OCI-LY1 (cell line): Measurements from ENCODE around the gene ADK.

Experiments used
- H2AFZ ChIP-seq: fragments of 200-600 bp; sonication (generic), shearing (Covaris generic); 2 replicates; pipeline ENCODE4 v1.6.0; 2014; ENCODE audit warnings: antibody characterized with exemption, mild to moderate bottlenecking, low read length
- H3F3A ChIP-seq: fragments of 200-600 bp; sonication (generic), shearing (Covaris generic); 2 replicates; pipeline ENCODE4 v1.6.0; 2014; ENCODE audit warnings: mild to moderate bottlenecking, antibody characterized with exemption, low read length, moderate library complexity; ENCODE audit not compliant: insufficient read depth
- H3K27ac ChIP-seq: fragments of 200-600 bp; sonication (generic); 2 replicates; pipeline ENCODE4 v1.5.1; 2014; ENCODE audit warnings: low read length, mixed run types, mild to moderate bottlenecking, low read depth; ENCODE audit not compliant: poor library complexity, severe bottlenecking
- H3K27me3 ChIP-seq: fragments of 200-600 bp; sonication (generic); 2 replicates; pipeline ENCODE4 v1.6.0; 2014; ENCODE audit warnings: antibody characterized with exemption, mild to moderate bottlenecking, low read length, moderate library complexity; ENCODE audit not compliant: insufficient read depth
- H3K36me3 ChIP-seq: fragments of 200-600 bp; sonication (generic); 2 replicates; pipeline ENCODE4 v1.6.1; 2014; ENCODE audit warnings: mild to moderate bottlenecking, antibody characterized with exemption, low read length, moderate library complexity, mixed read lengths; ENCODE audit not compliant: insufficient read depth
- H3K4me1 ChIP-seq: fragments of 200-600 bp; sonication (generic); 2 replicates; pipeline ENCODE4 v1.5.1; 2014; ENCODE audit warnings: mild to moderate bottlenecking, low read length, moderate library complexity; ENCODE audit not compliant: insufficient read depth, severe bottlenecking
- H3K4me2 ChIP-seq: fragments of 200-600 bp; sonication (generic), shearing (Covaris generic); 2 replicates; pipeline ENCODE4 v1.6.1; 2014; ENCODE audit warnings: low read length
- H3K4me3 ChIP-seq: fragments of 200-600 bp; sonication (generic); 2 replicates; pipeline ENCODE4 v1.5.1; 2014; ENCODE audit warnings: low read length, low read depth, mild to moderate bottlenecking, mixed read lengths; ENCODE audit not compliant: poor library complexity, severe bottlenecking
- H3K79me2 ChIP-seq: fragments of 200-600 bp; shearing (Covaris generic); 2 replicates; pipeline ENCODE4 v1.6.1; 2016; ENCODE audit warnings: mixed run types, low read length, mixed read lengths; ENCODE audit not compliant: insufficient read depth
- H3K9ac ChIP-seq: fragments of 200-600 bp; sonication (generic), shearing (Covaris generic); 2 replicates; pipeline ENCODE4 v1.6.1; 2014; ENCODE audit warnings: mild to moderate bottlenecking, low read length, mixed read lengths
- H3K9me2 ChIP-seq: fragments of 200-600 bp; sonication (generic), shearing (Covaris generic); 2 replicates; pipeline ENCODE4 v1.6.1; 2014; ENCODE audit warnings: low read depth, mild to moderate bottlenecking, low read length, mixed read lengths
- H3K9me3 ChIP-seq: fragments of 200-600 bp; shearing (Covaris generic); 2 replicates; pipeline ENCODE4 v1.6.1; 2014; ENCODE audit warnings: low read length, mixed read lengths
- H4K20me1 ChIP-seq: fragments of 200-600 bp; sonication (generic), shearing (Covaris generic); 2 replicates; pipeline ENCODE4 v1.6.0; 2016; ENCODE audit warnings: mild to moderate bottlenecking, low read length; ENCODE audit not compliant: insufficient read depth
- EZH2 ChIP-seq: fragments of 200-600 bp; sonication (generic), shearing (Covaris generic); IDR thresholded peaks from 2 replicates; pipeline ENCODE4 v1.8.0; 2017; ENCODE audit warnings: borderline replicate concordance, mixed run types, mild to moderate bottlenecking, antibody characterized with exemption, low read length, moderate library complexity, mixed read lengths
- TF ChIP-seq, protein P1 (sequence below): fragments of 200-600 bp; sonication (generic), shearing (Covaris generic); IDR thresholded peaks from 2 replicates; pipeline ENCODE4 v1.5.1; 2017; ENCODE audit warnings: mild to moderate bottlenecking, antibody characterized with exemption, low read length, moderate library complexity, mixed read lengths

Gene ADK

DNA sequence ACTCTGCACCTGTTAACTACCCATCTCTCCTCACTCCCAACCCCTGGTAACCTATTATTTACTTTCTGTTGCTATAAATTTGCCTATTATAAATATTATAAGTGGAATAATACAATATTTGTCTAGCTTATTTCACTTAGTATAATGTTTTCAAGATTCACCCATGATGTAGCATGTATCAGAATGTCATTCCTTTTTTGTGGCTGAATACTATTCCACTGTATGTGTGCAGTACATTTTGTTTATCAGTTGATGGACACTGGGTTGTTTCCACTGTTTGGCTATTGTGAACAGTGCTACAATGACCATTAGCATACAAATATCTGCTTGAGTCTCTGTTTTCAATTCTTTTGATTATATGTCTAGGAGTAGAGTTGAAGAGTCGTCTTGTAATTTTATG, 582.6 kb downstream of the ADK start:
- Histone ChIP-seq H3K4me1 (peaks cover 10% of the 10 kb centered on the region), H3K79me2 (no peaks in the 10 kb centered on the region)

DNA sequence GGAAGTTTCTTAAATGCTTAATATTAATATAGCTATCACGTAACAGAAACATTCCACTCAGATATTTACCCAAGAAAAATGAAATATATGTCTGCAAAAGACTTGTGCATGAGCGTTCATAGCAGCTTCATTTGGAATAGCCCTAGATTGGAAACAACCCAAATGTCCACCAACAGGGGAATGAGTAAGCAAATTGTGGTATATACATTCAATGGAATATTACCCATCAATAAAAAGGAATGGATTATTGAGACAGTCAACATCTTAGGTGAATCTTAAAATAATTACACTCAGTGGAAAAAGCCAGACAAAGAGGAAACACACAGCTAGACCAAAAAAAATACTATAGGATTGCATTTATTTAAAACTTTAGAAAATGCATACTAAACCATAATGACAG, 585.0 kb downstream of the ADK start:
- H3K4me1 ChIP-seq: peaks cover 25% of the 10 kb centered on the region
- no peaks in the 10 kb centered on the region for H3K27me3 ChIP-seq
- no peak overlapping the region for H3K9ac ChIP-seq
- H3F3A ChIP-seq: 0 out of 2 replicates have a peak, but pooled peaks cover 8% of the 10 kb centered on the region
- H3K27ac ChIP-seq: no peak overlapping the region
- H3K4me2 ChIP-seq: no peak overlapping the region
- H3K4me3 ChIP-seq: no peak overlapping the region
- TF ChIP-seq, protein P1, sequence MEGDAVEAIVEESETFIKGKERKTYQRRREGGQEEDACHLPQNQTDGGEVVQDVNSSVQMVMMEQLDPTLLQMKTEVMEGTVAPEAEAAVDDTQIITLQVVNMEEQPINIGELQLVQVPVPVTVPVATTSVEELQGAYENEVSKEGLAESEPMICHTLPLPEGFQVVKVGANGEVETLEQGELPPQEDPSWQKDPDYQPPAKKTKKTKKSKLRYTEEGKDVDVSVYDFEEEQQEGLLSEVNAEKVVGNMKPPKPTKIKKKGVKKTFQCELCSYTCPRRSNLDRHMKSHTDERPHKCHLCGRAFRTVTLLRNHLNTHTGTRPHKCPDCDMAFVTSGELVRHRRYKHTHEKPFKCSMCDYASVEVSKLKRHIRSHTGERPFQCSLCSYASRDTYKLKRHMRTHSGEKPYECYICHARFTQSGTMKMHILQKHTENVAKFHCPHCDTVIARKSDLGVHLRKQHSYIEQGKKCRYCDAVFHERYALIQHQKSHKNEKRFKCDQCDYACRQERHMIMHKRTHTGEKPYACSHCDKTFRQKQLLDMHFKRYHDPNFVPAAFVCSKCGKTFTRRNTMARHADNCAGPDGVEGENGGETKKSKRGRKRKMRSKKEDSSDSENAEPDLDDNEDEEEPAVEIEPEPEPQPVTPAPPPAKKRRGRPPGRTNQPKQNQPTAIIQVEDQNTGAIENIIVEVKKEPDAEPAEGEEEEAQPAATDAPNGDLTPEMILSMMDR: no peak
- no peak for TF ChIP-seq EZH2
- no peaks in the 10 kb centered on the region for H3K79me2 ChIP-seq
- H3K9me2 ChIP-seq: no peaks in the 10 kb centered on the region
- H4K20me1 ChIP-seq: no peaks in the 10 kb centered on the region
- H2AFZ ChIP-seq: no peak overlapping the region
- H3K9me3 ChIP-seq: no peaks in the 10 kb centered on the region
- H3K36me3 ChIP-seq: no peaks in the 10 kb centered on the region

More for the DNA sequence above, 582.6 kb downstream of the ADK start:
- Histone ChIP-seq H3K9ac (no peak overlapping the region), H3K4me2 (no peak overlapping the region), H3K27me3 (no peaks in the 10 kb centered on the region), H3F3A (no peaks in the 10 kb centered on the region), H3K9me2 (no peaks in the 10 kb centered on the region), H3K36me3 (no peaks in the 10 kb centered on the region), H2AFZ (no peak overlapping the region), H4K20me1 (no peaks in the 10 kb centered on the region), H3K27ac (no peak overlapping the region), H3K9me3 (no peaks in the 10 kb centered on the region), H3K4me3 (no peak overlapping the region)
- TF ChIP-seq, protein P1: no peak
- TF ChIP-seq EZH2: no peak

DNA sequence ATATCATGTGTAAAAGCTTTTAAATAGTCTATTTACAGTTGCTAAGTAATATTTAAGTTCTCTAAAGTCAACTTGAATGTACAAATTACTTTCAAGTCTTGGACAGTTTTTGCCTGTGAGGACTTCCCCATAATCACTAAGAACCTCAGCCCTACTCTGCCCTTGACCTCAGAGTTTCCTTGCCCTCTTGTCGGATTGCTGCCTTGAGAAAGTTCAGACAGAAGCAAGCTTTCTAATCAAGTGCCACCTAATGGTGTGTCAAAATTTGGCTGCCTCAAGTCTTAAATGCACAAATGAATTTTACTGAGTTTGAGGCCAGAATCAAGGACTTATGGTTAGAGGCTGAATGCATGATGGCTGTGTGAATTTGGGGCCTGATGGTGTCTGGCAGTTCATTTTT, 587.0 kb downstream of the ADK start:
- Histone ChIP-seq H3K27me3 (no peaks in the 10 kb centered on the region), H3F3A (0 out of 2 replicates have a peak, but pooled peaks cover 8% of the 10 kb centered on the region), H3K36me3 (no peaks in the 10 kb centered on the region), H3K9ac (no peak overlapping the region), H3K9me2 (no peaks in the 10 kb centered on the region), H3K4me3 (no peak overlapping the region), H3K9me3 (no peaks in the 10 kb centered on the region), H3K79me2 (no peaks in the 10 kb centered on the region), H3K4me2 (no peak overlapping the region), H4K20me1 (no peaks in the 10 kb centered on the region), H3K4me1 (peaks cover 25% of the 10 kb centered on the region), H2AFZ (no peak overlapping the region), H3K27ac (peak overlapping the region; percentile 87)
- TF ChIP-seq EZH2: no peak
- TF ChIP-seq, protein P1: peak; percentile 62
